PC-3 (cell line): ENCODE data around the gene SLC25A29. TPM values are rescaled to one million over a fixed set of nuclear protein-coding genes. Genes with fewer than 3 reads are reported as not detected.
"Not testable (repeated sequence)": the region's sequence is repeated elsewhere in the genome, so short reads cannot be mapped to it uniquely, and the experiment has no call there.

ENCODE experiments used
- ATAC-seq: fragments of 200-7000 bp; cut with Tn5 transposase; 2 replicates; pipeline ENCODE4 v1.9.1; 2020; ENCODE audit warnings: mild to moderate bottlenecking, moderate library complexity
- BruUV-seq: library from RNA; stranded (reverse); fragments of 400-500 nt; replicated peaks from 2 replicates; lab custom pipeline; 2021; lab: Mats Ljungman, UMichigan
- CTCF ChIA-PET: fragments of 300-600 bp; sonication (Branson Sonifier 250); formaldehyde crosslinking; loops from one replicate; lab custom pipeline; 2022; ENCODE audit warnings: antibody characterized with exemption; lab: Charles Lee
- POLR2A ChIA-PET: fragments of 300-600 bp; sonication (Branson Sonifier 250); formaldehyde crosslinking; loops from one replicate; lab custom pipeline; 2022; ENCODE audit warnings: antibody characterized with exemption; ENCODE audit not compliant: unreplicated experiment; lab: Charles Lee
- DNase-seq: peaks from one replicate; pipeline ENCODE4 v3.0.0-alpha.2; 2015
- H2AFZ ChIP-seq: fragments of 300-600 bp; sonication (generic); 2 replicates; pipeline ENCODE4 v1.6.0; 2016; ENCODE audit warnings: antibody characterized with exemption, low read length
- H3F3A ChIP-seq: fragments of 300-600 bp; sonication (generic); one replicate; pipeline ENCODE4 v1.6.0; 2017; ENCODE audit warnings: antibody characterized with exemption, low read length, control low read depth, mild to moderate bottlenecking; ENCODE audit not compliant: unreplicated experiment
- H3K27ac ChIP-seq: fragments of 300-600 bp; sonication (generic); 2 replicates; pipeline ENCODE4 v1.5.1; 2016; ENCODE audit warnings: mild to moderate bottlenecking, low read length
- H3K27me3 ChIP-seq: fragments of 300-600 bp; sonication (generic); 2 replicates; pipeline ENCODE4 v1.6.1; 2016; ENCODE audit warnings: low read length, mixed read lengths
- H3K36me3 ChIP-seq: fragments of 300-600 bp; sonication (generic); 2 replicates; pipeline ENCODE4 v1.6.1; 2016; ENCODE audit warnings: low read depth, mixed run types, low read length, mixed read lengths
- H3K4me1 ChIP-seq: fragments of 300-600 bp; sonication (generic); 2 replicates; pipeline ENCODE4 v1.5.1; 2016; ENCODE audit warnings: low read length; ENCODE audit not compliant: insufficient read depth
- H3K4me2 ChIP-seq: fragments of 300-600 bp; sonication (generic); 2 replicates; pipeline ENCODE4 v1.6.0; 2016; ENCODE audit warnings: low read length
- H3K4me3 ChIP-seq: fragments of 300-600 bp; sonication (generic); 2 replicates; pipeline ENCODE4 v1.5.1; 2016; ENCODE audit warnings: mild to moderate bottlenecking, low read length, mixed read lengths
- H3K79me2 ChIP-seq: fragments of 300-600 bp; sonication (generic); 2 replicates; pipeline ENCODE4 v1.6.1; 2017; ENCODE audit warnings: low read length, mixed read lengths
- H3K9ac ChIP-seq: fragments of 300-600 bp; sonication (generic); 2 replicates; pipeline ENCODE4 v1.6.0; 2016; ENCODE audit warnings: mild to moderate bottlenecking, low read length
- H3K9me2 ChIP-seq: fragments of 300-600 bp; sonication (generic); replicated peaks from 2 replicates; pipeline ENCODE4 v1.6.1; 2016; ENCODE audit warnings: mixed run types, low read length, mixed read lengths
- H3K9me3 ChIP-seq: fragments of 300-600 bp; sonication (generic); 2 replicates; pipeline ENCODE4 v1.6.1; 2016; ENCODE audit warnings: low read length, mixed read lengths
- H4K20me1 ChIP-seq: fragments of 300-600 bp; sonication (generic); 2 replicates; pipeline ENCODE4 v1.6.1; 2016; ENCODE audit warnings: low read length, mixed read lengths
- EZH2 ChIP-seq: fragments of 300-600 bp; sonication (generic); IDR thresholded peaks from one replicate; pipeline ENCODE4 v1.6.1; 2017; ENCODE audit warnings: antibody characterized with exemption, mild to moderate bottlenecking, low read length; ENCODE audit not compliant: unreplicated experiment
- EZH2phosphoT487 ChIP-seq: fragments of 300-600 bp; sonication (generic); IDR thresholded peaks from 2 replicates; pipeline ENCODE4 v1.6.1; 2018; ENCODE audit warnings: mild to moderate bottlenecking, antibody characterized with exemption, low read length, borderline replicate concordance
- intact Hi-C: fragments of 100-400 bp; cut with micrococcal nuclease; formaldehyde crosslinking; loops from 2 replicates; pipeline ENCODE4 v1.9.0; 2023
- total RNA-seq: library from RNA; depleted of rRNA; stranded (reverse); fragments of >200 nt; gene quantifications from 2 replicates; pipeline ENCODE4 v1.2.3, GENCODE V29; 2014
- TF ChIP-seq, protein P1 (sequence below): fragments of 300-600 bp; sonication (generic); conservative IDR thresholded peaks from 2 replicates; pipeline ENCODE4 v1.5.1; 2017; ENCODE audit warnings: antibody characterized with exemption, low read depth, mild to moderate bottlenecking, low read length

SLC25A29 gene
- total RNA-seq, 1 experiment from 2014 or later, result 53.9 TPM

DNA sequence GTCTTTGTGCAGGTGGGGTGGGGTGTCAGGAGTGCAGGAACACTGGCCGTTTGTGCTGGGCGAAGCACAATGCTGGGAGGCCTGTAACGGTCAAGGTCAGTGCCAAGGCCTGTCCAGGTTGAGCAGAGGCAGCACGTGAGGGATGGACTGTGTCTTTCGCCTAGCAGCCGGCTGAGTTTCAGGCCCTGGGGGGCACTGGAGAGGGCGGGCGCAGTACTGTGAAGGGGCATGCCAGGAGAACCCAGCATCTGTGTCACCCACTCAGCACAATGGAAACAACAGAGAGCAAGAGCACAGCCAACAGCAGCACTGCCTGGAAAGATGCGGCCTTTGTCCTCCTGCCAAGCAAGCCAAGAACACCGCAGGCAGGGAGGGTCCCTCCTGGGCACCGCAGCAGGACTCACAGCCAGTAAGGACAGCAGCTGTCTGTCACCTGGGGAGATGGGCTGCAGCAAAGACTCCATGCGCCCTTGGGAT is 42.0 kb upstream of the SLC25A29 start:
- no peak overlapping the region for H3K27ac ChIP-seq
- POLR2A ChIA-PET, result no interaction called here

DNA sequence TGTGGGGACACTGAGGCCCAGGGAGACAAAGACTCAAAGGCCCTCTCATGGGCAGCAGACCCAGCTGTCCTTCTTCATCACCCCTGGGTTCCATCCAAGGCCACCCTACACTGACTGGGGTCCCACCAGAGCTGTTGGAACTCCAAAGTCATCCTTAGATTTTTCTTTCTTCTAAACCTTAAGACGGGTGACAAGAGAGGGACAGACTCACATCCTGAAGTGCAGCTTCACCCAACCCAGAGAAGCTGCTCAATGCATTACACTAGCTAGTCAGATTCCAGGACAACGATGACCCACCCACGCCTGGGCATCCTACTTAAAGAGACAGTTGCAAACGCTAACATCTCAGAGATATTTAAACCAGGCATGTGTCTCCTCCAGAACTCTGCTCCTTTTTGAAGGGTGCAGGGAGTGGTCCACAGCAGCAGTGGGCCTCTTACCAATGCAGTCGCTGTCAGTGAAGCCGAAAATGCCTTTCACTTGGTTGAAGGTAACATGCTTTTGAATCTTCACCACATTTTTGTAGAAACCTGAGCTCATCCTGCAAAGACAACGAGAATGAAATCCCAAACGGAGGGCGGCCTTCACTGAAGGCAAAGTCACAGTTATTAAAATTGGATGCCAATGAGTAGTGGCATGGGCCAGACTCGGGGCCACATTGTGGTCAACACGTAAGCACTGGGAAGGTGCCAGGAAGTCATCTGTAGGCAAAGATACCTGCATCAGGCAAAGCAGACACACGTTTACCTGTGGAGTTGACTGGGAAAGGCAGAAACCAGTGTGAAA is 40.3 kb upstream of the SLC25A29 start:
- no peaks in the 10 kb centered on the region for H3K9me3 ChIP-seq
- H3K9me2 ChIP-seq, result no peaks in the 10 kb centered on the region
- H3K4me2 ChIP-seq, result no peak overlapping the region
- H3K4me3 ChIP-seq, result no peak overlapping the region
- no peak overlapping the region for H3K27ac ChIP-seq
- no peaks in the 10 kb centered on the region for H3K79me2 ChIP-seq
- no peak for DNase-seq
- intact Hi-C loops, result no loop called here
- POLR2A ChIA-PET, result no interaction called here
- no TSS peak for BruUV-seq
- H3K27me3 ChIP-seq, result no peaks in the 10 kb centered on the region
- ATAC-seq, result no peak
- TF ChIP-seq EZH2 (no peak), EZH2phosphoT487 (no peak)
- H3K9ac ChIP-seq, result no peak overlapping the region
- H3F3A ChIP-seq, result no peaks in the 10 kb centered on the region
- H3K36me3 ChIP-seq, result peaks cover 16% of the 10 kb centered on the region
- peaks cover 3% of the 10 kb centered on the region; the same call in 1 of the 2 replicates for H3K4me1 ChIP-seq
- CTCF ChIA-PET, result no interaction called here
- no peak overlapping the region for H2AFZ ChIP-seq
- no peaks in the 10 kb centered on the region for H4K20me1 ChIP-seq

More for the DNA sequence above, 42.0 kb upstream of the SLC25A29 start:
- no peaks in the 10 kb centered on the region for H3K27me3 ChIP-seq
- H3K9ac ChIP-seq, result no peak overlapping the region
- intact Hi-C loops, result no loop called here
- no peaks in the 10 kb centered on the region for H3K9me3 ChIP-seq
- H4K20me1 ChIP-seq, result no peaks in the 10 kb centered on the region
- no peak for ATAC-seq
- no peak for DNase-seq
- H3K36me3 ChIP-seq, result peaks cover 14% of the 10 kb centered on the region
- H3F3A ChIP-seq, result no peaks in the 10 kb centered on the region
- H3K79me2 ChIP-seq, result no peaks in the 10 kb centered on the region
- H3K4me1 ChIP-seq, result no peaks in the 10 kb centered on the region
- no peaks in the 10 kb centered on the region for H3K9me2 ChIP-seq
- no peak for TF ChIP-seq EZH2phosphoT487
- TF ChIP-seq EZH2, result no peak
- TF ChIP-seq, protein P1, sequence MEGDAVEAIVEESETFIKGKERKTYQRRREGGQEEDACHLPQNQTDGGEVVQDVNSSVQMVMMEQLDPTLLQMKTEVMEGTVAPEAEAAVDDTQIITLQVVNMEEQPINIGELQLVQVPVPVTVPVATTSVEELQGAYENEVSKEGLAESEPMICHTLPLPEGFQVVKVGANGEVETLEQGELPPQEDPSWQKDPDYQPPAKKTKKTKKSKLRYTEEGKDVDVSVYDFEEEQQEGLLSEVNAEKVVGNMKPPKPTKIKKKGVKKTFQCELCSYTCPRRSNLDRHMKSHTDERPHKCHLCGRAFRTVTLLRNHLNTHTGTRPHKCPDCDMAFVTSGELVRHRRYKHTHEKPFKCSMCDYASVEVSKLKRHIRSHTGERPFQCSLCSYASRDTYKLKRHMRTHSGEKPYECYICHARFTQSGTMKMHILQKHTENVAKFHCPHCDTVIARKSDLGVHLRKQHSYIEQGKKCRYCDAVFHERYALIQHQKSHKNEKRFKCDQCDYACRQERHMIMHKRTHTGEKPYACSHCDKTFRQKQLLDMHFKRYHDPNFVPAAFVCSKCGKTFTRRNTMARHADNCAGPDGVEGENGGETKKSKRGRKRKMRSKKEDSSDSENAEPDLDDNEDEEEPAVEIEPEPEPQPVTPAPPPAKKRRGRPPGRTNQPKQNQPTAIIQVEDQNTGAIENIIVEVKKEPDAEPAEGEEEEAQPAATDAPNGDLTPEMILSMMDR, result no peak
- no peak overlapping the region for H3K4me3 ChIP-seq
- H2AFZ ChIP-seq, result no peak overlapping the region
- CTCF ChIA-PET, result no interaction called here
- no TSS peak for BruUV-seq
- H3K4me2 ChIP-seq, result no peak overlapping the region

DNA sequence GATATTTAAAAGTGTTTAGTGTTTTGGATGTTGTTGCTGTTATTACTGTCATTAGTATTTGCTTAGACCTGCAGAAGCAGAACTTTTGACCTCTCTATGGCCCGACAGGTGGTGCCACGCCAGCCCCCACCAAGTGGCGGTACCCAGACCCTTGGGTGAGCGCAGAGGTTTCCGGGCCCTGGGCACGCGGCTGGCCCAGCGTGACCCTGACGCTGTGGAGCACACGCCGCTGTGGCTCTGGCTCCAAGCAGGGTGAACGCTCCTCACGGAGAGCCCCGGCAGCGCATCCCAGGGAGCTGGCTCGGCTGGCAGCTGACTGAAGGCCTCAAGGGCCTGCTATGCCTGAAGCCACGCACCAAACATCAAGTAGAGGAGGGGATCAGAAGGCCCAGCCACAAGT is 39.5 kb upstream of the SLC25A29 start:
- Histone ChIP-seq H3K27me3 (no peaks in the 10 kb centered on the region), H4K20me1 (no peaks in the 10 kb centered on the region), H3K9me3 (no peaks in the 10 kb centered on the region), H3F3A (no peaks in the 10 kb centered on the region), H3K27ac (no peak overlapping the region), H3K9me2 (no peaks in the 10 kb centered on the region), H3K79me2 (no peaks in the 10 kb centered on the region), H3K36me3 (peaks cover 15% of the 10 kb centered on the region), H3K9ac (no peak overlapping the region), H2AFZ (no peak overlapping the region), H3K4me1 (peaks cover 5% of the 10 kb centered on the region; the same call in 1 of the 2 replicates), H3K4me2 (no peak overlapping the region), H3K4me3 (no peak overlapping the region)
- BruUV-seq, result no TSS peak
- intact Hi-C loops, result no loop called here
- DNase-seq (no peak), ATAC-seq (no peak)
- ChIA-PET POLR2A (no interaction called here), CTCF (no interaction called here)
- TF ChIP-seq EZH2phosphoT487 (no peak), EZH2 (no peak)
- TF ChIP-seq, protein P1, result no peak

DNA sequence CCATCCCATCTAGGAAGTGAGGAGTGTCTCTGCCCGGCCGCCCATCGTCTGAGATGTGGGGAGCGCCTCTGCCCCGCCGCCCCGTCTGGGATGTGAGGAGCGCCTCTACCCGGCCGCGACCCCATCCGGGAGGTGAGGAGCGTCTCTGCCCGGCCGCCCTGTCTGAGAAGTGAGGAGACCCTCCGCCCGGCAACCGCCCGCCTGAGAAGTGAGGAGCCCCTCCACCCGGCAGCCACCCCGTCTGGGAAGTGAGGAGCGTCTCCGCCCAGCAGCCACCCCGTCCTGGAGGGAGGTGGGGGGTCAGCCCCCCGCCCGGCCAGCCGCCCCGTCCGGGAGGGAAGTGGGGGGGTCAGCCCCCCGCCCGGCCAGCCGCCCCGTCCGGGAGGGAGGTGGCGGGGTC is 38.4 kb upstream of the SLC25A29 start:
- H3K9me3 ChIP-seq, ATAC-seq, H3K27me3 ChIP-seq, H3K27ac ChIP-seq, H3K4me2 ChIP-seq, H3K4me1 ChIP-seq, H3K9me2 ChIP-seq, H3K79me2 ChIP-seq, POLR2A ChIA-PET, CTCF ChIA-PET, H3F3A ChIP-seq, H2AFZ ChIP-seq, H3K9ac ChIP-seq, BruUV-seq, H3K4me3 ChIP-seq, intact Hi-C loops, DNase-seq, H4K20me1 ChIP-seq: not testable (repeated sequence)
- H3K36me3 ChIP-seq, result peaks cover 18% of the 10 kb centered on the region; the same call in 1 of the 2 replicates

DNA sequence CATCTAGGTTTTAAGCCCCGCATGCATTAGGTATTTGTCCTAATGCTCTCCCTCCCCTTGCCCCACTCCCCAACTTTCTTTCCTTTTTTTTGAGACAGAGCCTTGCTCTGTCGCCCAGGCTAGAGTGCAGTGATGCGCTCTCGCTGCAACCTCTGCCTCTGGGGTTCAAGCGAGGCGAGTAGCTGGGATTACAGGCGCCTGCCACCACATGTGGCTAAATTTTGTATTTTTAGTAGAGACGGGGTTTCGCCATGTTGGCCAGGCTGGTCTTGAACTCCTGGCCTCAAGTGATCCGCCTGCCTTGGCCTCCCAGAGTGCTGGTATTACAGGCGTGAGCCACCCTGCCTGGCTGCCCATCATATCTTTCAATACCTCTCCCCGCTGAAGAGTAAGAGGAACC is 36.6 kb upstream of the SLC25A29 start:
- ATAC-seq, CTCF ChIA-PET, H3K9ac ChIP-seq, H2AFZ ChIP-seq, H4K20me1 ChIP-seq, H3K27me3 ChIP-seq, H3K4me3 ChIP-seq, intact Hi-C loops, H3K9me3 ChIP-seq, H3K79me2 ChIP-seq, H3K4me2 ChIP-seq, POLR2A ChIA-PET, H3K9me2 ChIP-seq, H3K4me1 ChIP-seq, DNase-seq, H3K27ac ChIP-seq, H3F3A ChIP-seq, BruUV-seq: not testable (repeated sequence)
- peaks cover 18% of the 10 kb centered on the region; the same call in 1 of the 2 replicates for H3K36me3 ChIP-seq
